IMR-90 (cell line): ENCODE measurements around the gene RXFP1. TPM values are rescaled to one million over a fixed set of nuclear protein-coding genes. Genes with fewer than 3 reads are reported as not detected.

Experiments used
- ATAC-seq: fragments of 200-7000 bp; cut with Tn5 transposase; 2 replicates; pipeline ENCODE4 v1.9.1; 2020; ENCODE audit warnings: low read depth, mild to moderate bottlenecking, moderate library complexity
- BruUV-seq: library from RNA; stranded (reverse); fragments of 400-500 nt; replicated peaks from 2 replicates; lab custom pipeline; 2021; lab: Mats Ljungman, UMichigan
- CTCF ChIA-PET: fragments of 300-600 bp; formaldehyde crosslinking; extraction: SDS; loops from one replicate; lab custom pipeline; 2021; ENCODE audit warnings: antibody characterized with exemption; lab: Yijun Ruan, JAX
- POLR2A ChIA-PET: fragments of 300-600 bp; sonication (Branson Sonifier 250); formaldehyde crosslinking; loops from one replicate; lab custom pipeline; 2022; ENCODE audit warnings: antibody characterized with exemption; ENCODE audit not compliant: unreplicated experiment; lab: Charles Lee
- DNase-seq: peaks from one replicate; pipeline ENCODE4 v3.0.0; 2013
- H2AFZ ChIP-seq: replicated peaks from 2 replicates; pipeline ENCODE3; 2013; ENCODE audit warnings: low read length, mild to moderate bottlenecking; ENCODE audit not compliant: poor library complexity
- H2AK5ac ChIP-seq: 2 replicates; pipeline ENCODE4 v1.6.1; 2013; ENCODE audit warnings: low read depth, low read length, inconsistent platforms
- H2AK9ac ChIP-seq: replicated peaks from 2 replicates; pipeline ENCODE3; 2013; ENCODE audit warnings: mild to moderate bottlenecking, low read depth, low read length, moderate library complexity; ENCODE audit not compliant: poor library complexity
- H2BK120ac ChIP-seq: 2 replicates; pipeline ENCODE4 v1.6.1; 2013; ENCODE audit warnings: low read depth, low read length, inconsistent platforms
- H2BK15ac ChIP-seq: 3 replicates; pipeline ENCODE4 v1.6.1; 2013; ENCODE audit warnings: low read depth, low read length, inconsistent platforms
- H2BK20ac ChIP-seq: 2 replicates; pipeline ENCODE4 v1.6.1; 2013; ENCODE audit warnings: low read depth, mild to moderate bottlenecking, inconsistent platforms, low read length, moderate library complexity
- H2BK5ac ChIP-seq: 2 replicates; pipeline ENCODE4 v1.6.1; 2013; ENCODE audit warnings: mild to moderate bottlenecking, low read depth, low read length, inconsistent platforms; ENCODE audit not compliant: poor library complexity, severe bottlenecking
- H3K14ac ChIP-seq: replicated peaks from 2 replicates; pipeline ENCODE4 v1.6.1; 2013; ENCODE audit warnings: low read depth, low read length, inconsistent platforms
- H3K18ac ChIP-seq: 2 replicates; pipeline ENCODE4 v1.6.1; 2013; ENCODE audit warnings: low read depth, low read length, control low read depth
- H3K23ac ChIP-seq: 2 replicates; pipeline ENCODE4 v1.6.1; 2013; ENCODE audit warnings: low read depth, low read length, inconsistent platforms
- H3K27ac ChIP-seq: 2 replicates; pipeline ENCODE4 v1.5.1; 2013; ENCODE audit warnings: mild to moderate bottlenecking, control low read depth, low read length; ENCODE audit not compliant: insufficient read depth
- H3K27me3 ChIP-seq: 2 replicates; pipeline ENCODE4 v1.6.1; 2013; ENCODE audit warnings: low read length; ENCODE audit not compliant: control insufficient read depth, insufficient read depth
- H3K36me3 ChIP-seq: 2 replicates; pipeline ENCODE4 v1.6.1; 2013; ENCODE audit warnings: low read length, mixed read lengths; ENCODE audit not compliant: control insufficient read depth, insufficient read depth
- H3K4ac ChIP-seq: 2 replicates; pipeline ENCODE4 v1.6.1; 2013; ENCODE audit warnings: low read depth, low read length, inconsistent platforms
- H3K4me1 ChIP-seq: 2 replicates; pipeline ENCODE4 v1.6.1; 2013; ENCODE audit warnings: low read length, mixed read lengths; ENCODE audit not compliant: control insufficient read depth, insufficient read depth
- H3K4me2 ChIP-seq: 2 replicates; pipeline ENCODE4 v1.6.1; 2013; ENCODE audit warnings: low read depth, mild to moderate bottlenecking, control low read depth, low read length, moderate library complexity
- H3K4me3 ChIP-seq: 2 replicates; pipeline ENCODE4 v1.5.1; 2013; ENCODE audit warnings: low read depth, mild to moderate bottlenecking, control low read depth, low read length, moderate library complexity; ENCODE audit not compliant: insufficient read depth
- H3K56ac ChIP-seq: 2 replicates; pipeline ENCODE4 v1.6.1; 2013; ENCODE audit warnings: low read length, inconsistent platforms; ENCODE audit not compliant: insufficient read depth; ENCODE audit errors: extremely low read depth
- H3K79me1 ChIP-seq, 2 experiments: 2 replicates each; pipeline ENCODE4 v1.6.1; 2013; ENCODE audit warnings: low read length in 2 of 2, inconsistent platforms in 1 of 2, low read depth in 1 of 2
- H3K9ac ChIP-seq: 2 replicates; pipeline ENCODE4 v1.6.1; 2013; ENCODE audit warnings: low read depth, low read length, control low read depth
- H3K9me1 ChIP-seq: 2 replicates; pipeline ENCODE4 v1.6.1; 2013; ENCODE audit warnings: low read length, inconsistent platforms; ENCODE audit not compliant: insufficient read depth
- H3K9me3 ChIP-seq: 2 replicates; pipeline ENCODE4 v1.6.1; 2013; ENCODE audit warnings: low read length; ENCODE audit not compliant: control insufficient read depth, insufficient read depth
- H4K20me1 ChIP-seq: 2 replicates; pipeline ENCODE4 v1.6.1; 2013; ENCODE audit warnings: low read length, inconsistent platforms; ENCODE audit not compliant: insufficient read depth
- H4K5ac ChIP-seq: 2 replicates; pipeline ENCODE4 v1.6.1; 2013; ENCODE audit warnings: mild to moderate bottlenecking, low read depth, low read length, control low read depth
- H4K8ac ChIP-seq, 2 experiments: 2 replicates each; pipeline ENCODE4 v1.6.1; 2013; ENCODE audit warnings: low read depth in 2 of 2, low read length in 2 of 2, control low read depth in 1 of 2, inconsistent platforms in 1 of 2
- H4K91ac ChIP-seq: 2 replicates; pipeline ENCODE4 v1.6.1; 2013; ENCODE audit warnings: low read depth, low read length, inconsistent platforms; ENCODE audit not compliant: insufficient read depth
- BHLHE40 ChIP-seq: fragments of 150-350 bp; IDR thresholded peaks from 2 replicates; pipeline ENCODE4 v1.6.1; 2016; ENCODE audit warnings: mild to moderate bottlenecking, low read depth, low read length
- CEBPB ChIP-seq: IDR thresholded peaks from 2 replicates; pipeline ENCODE4 v1.6.1; 2012; ENCODE audit warnings: low read depth, low read length, improper control_type of control experiment
- CTCF ChIP-seq: conservative IDR thresholded peaks from 2 replicates; pipeline ENCODE4 v1.5.1; 2012; ENCODE audit warnings: mild to moderate bottlenecking, low read depth, low read length, improper control_type of control experiment
- ELK1 ChIP-seq: fragments of 150-350 bp; IDR thresholded peaks from 2 replicates; pipeline ENCODE4 v1.6.1; 2016; ENCODE audit warnings: low read depth, mild to moderate bottlenecking, low read length, moderate library complexity, borderline replicate concordance
- FOS ChIP-seq: fragments of 150-350 bp; IDR thresholded peaks from 2 replicates; pipeline ENCODE4 v1.6.1; 2016; ENCODE audit warnings: low read depth, low read length
- MAFK ChIP-seq: IDR thresholded peaks from 2 replicates; pipeline ENCODE4 v1.6.1; 2012; ENCODE audit warnings: low read depth, low read length, improper control_type of control experiment
- MAZ ChIP-seq: IDR thresholded peaks from 2 replicates; pipeline ENCODE4 v1.6.1; 2012; ENCODE audit warnings: low read depth, mild to moderate bottlenecking, low read length, improper control_type of control experiment, moderate library complexity, borderline replicate concordance
- MXI1 ChIP-seq: IDR thresholded peaks from 2 replicates; pipeline ENCODE4 v1.6.1; 2012; ENCODE audit warnings: low read depth, mild to moderate bottlenecking, low read length, moderate library complexity, borderline replicate concordance
- NFE2L2 ChIP-seq: fragments of 150-350 bp; IDR thresholded peaks from 2 replicates; pipeline ENCODE4 v1.6.1; 2016; ENCODE audit warnings: low read depth, mild to moderate bottlenecking, low read length
- RAD21 ChIP-seq: IDR thresholded peaks from 2 replicates; pipeline ENCODE4 v1.6.1; 2012; ENCODE audit warnings: low read length, improper control_type of control experiment
- WGBS, 2 experiments: methylation state at CpG; one replicate each; pipeline versions ENCODE4 v1.1.5 to v1.1.7; 2013; ENCODE audit warnings: missing lambda C conversion rate in 2 of 2; ENCODE audit not compliant: insufficient read length in 1 of 2; ENCODE audit errors: extremely low coverage in 2 of 2; 5-methylcytosine and 5-hydroxymethylcytosine counted together
- dilution Hi-C: fragments of 300-500 bp; cut with HindIII; formaldehyde crosslinking; loops from one replicate; pipeline ENCODE4 v1.14.3; 2018; ENCODE audit warnings: low sequenced_read_pairs; ENCODE audit not compliant: unreplicated experiment
- in situ Hi-C: fragments of 300-500 bp; cut with MboI; formaldehyde crosslinking; loops from 3 replicates; pipeline ENCODE4 v1.14.3; 2019; ENCODE audit warnings: low sequenced_read_pairs, inconsistent platforms, mixed read lengths
- intact Hi-C: fragments of 100-400 bp; cut with micrococcal nuclease; formaldehyde crosslinking; loops from 2 replicates; pipeline ENCODE4 v1.10.0; 2022
- polyA plus RNA-seq, 3 experiments: library from polyadenylated mRNA; depleted of rRNA; stranded (reverse); fragments of >200 nt; gene quantifications; 2 replicates each; pipeline ENCODE4 v1.2.3, GENCODE V29; 2012; ENCODE audit warnings: low replicate concordance in 1 of 3
- total RNA-seq: library from RNA; depleted of rRNA; stranded (reverse); fragments of >200 nt; gene quantifications from 2 replicates; pipeline ENCODE4 v1.2.3, GENCODE V29; 2012

Gene RXFP1
- total and polyA plus RNA-seq, 2 of the 4 experiments (the other 2 are of a cell fraction): not detected

GRCh38 chr4:158560284-158560683 lies 38.6 kb downstream of the RXFP1 start:
- no peak overlapping the region for H4K8ac ChIP-seq
- H3K4me3 ChIP-seq: no peak overlapping the region
- dilution Hi-C loops (no loop called here), in situ Hi-C loops (no loop called here), intact Hi-C loops (no loop called here)
- H2AFZ ChIP-seq: peak overlapping the region; percentile 51
- no peak overlapping the region for H3K4ac ChIP-seq
- H3K14ac ChIP-seq: no peak overlapping the region
- no peak overlapping the region for H3K9ac ChIP-seq
- no peak overlapping the region for H2BK15ac ChIP-seq
- no peak overlapping the region for H2AK9ac ChIP-seq
- H3K23ac ChIP-seq: no peak overlapping the region
- no peaks in the 10 kb centered on the region for H3K4me1 ChIP-seq
- no TSS peak for BruUV-seq
- no peaks in the 10 kb centered on the region for H4K20me1 ChIP-seq
- no peak overlapping the region for H4K5ac ChIP-seq
- POLR2A ChIA-PET: no interaction called here
- no peak overlapping the region for H3K27ac ChIP-seq
- no CpG with 5 or more reads among the region's 6 CpGs for WGBS, 2 experiments
- H2BK120ac ChIP-seq: no peak overlapping the region
- H3K79me1 ChIP-seq: no peaks in the 10 kb centered on the region
- no peak overlapping the region for H2AK5ac ChIP-seq
- no peak overlapping the region for H3K4me2 ChIP-seq
- H3K9me1 ChIP-seq: no peaks in the 10 kb centered on the region
- no peak overlapping the region for H3K18ac ChIP-seq
- no peak for ATAC-seq
- H3K56ac ChIP-seq: no peak overlapping the region
- H3K36me3 ChIP-seq: no peaks in the 10 kb centered on the region
- no peak overlapping the region for H4K91ac ChIP-seq
- H2BK20ac ChIP-seq: no peak overlapping the region
- no peak overlapping the region for H2BK5ac ChIP-seq
- no peaks in the 10 kb centered on the region for H3K9me3 ChIP-seq
- H3K27me3 ChIP-seq: no peaks in the 10 kb centered on the region
- TF ChIP-seq CTCF (no peak), FOS (no peak), CEBPB (no peak), BHLHE40 (no peak), ELK1 (no peak), NFE2L2 (no peak), RAD21 (no peak), MAZ (no peak), MAFK (no peak), MXI1 (no peak)
- no peak for DNase-seq
- CTCF ChIA-PET: interaction anchor here (0.8 kb wide), 1 partner anchor 9 kb away, joined by 4 read pairs; no protein-coding TSS in a partner anchor
